Measurements from ENCODE around the gene GSE1. TPM values are rescaled to one million over a fixed set of nuclear protein-coding genes. Genes with fewer than 3 reads are reported as not detected.
A peak's percentile ranks its signal among the peaks of the same experiment; 100 is the strongest.

GSE1 gene
- total RNA-seq, 2 experiments from 2014 or later = 18.4 to 19.8 TPM

DNA sequence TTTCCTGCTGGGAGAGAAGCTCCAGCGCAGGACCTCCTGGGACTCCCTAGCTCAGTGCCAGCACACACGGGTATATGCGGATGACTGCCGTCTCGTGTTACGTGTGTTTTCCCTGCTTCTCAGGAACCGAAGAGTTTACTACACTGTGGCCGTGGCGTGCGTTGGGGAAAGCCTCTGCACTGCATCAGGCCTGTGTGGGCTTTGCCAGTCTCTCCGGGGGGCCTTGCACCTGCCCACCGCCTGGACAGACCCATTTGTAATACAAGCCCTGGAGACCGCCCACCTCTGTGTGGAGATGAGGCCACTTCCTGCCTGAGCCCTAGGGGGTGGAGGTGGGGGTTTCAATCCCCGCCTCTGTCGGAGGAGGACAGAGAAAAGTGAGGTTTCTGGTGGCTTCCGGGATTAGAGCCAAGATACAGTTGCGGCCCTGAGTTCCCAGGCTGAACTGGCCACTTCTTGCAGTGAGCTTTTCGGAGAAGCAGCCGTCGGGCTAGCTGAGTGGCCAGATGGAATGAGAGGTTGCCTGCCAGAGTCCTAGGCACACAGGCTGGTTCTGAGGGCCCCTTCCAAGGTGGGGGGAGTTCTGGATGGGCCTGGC lies 43.4 kb upstream of the GSE1 start:
- Mint-ChIP-seq H3K4me1 (peaks cover 50% of the 10 kb centered on the region), H3K36me3 (ENCODE audit: low read depth) (peaks cover 4% of the 10 kb centered on the region), H3K9me3 (peaks cover 3% of the 10 kb centered on the region), H3K27me3 (no peaks in the 10 kb centered on the region), H3K4me3 (peak overlapping the region; percentile 43), H3K27ac (peak overlapping the region; percentile 72)
- ChIA-PET POLR2A (interaction anchor here (4.4 to 4.9 kb wide), 2 partner anchors 12 to 16 kb away, joined by 33 to 37 read pairs; no protein-coding TSS in a partner anchor), CTCF (interaction anchor here (0.9 to 2.4 kb wide), 5 partner anchors 10 to 150 kb away, joined by 4 to 11 read pairs (median 8); no protein-coding TSS in a partner anchor)
- DNase-seq = peak; percentile 51

DNA sequence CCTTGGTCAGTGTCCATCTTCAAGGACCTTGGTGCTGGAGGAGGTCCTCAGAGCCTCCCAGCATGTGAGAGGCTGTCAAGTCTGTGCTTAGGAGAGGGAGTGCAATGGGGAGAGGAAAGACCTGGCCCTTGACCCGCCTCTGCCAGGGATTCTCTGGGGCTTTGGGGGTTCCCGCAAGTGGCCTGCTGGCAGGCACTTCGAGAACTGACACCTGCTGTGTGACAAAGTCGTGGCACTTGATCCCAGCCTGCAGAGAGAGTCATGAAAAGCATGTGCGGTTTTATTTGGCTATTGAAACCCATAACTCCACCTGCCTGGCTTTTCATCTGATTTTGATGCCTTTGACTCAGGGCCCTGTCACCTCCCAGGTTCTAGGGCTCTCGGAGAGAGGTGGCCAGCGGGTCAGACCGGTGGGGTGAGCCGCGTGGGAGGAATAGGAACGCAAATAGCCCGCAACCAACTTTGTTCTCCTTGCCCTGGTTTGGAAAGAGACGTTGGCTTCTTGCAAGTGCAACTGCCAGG lies 42.8 kb upstream of the GSE1 start:
- peak overlapping the region; percentile 43 for H3K4me3 Mint-ChIP-seq
- CTCF ChIA-PET = interaction anchor here (1.9 to 2.2 kb wide), 2 partner anchors 13 to 46 kb away, joined by 11 read pairs; no protein-coding TSS in a partner anchor
- no peaks in the 10 kb centered on the region for H3K27me3 Mint-ChIP-seq
- peaks cover 49% of the 10 kb centered on the region for H3K4me1 Mint-ChIP-seq
- peaks cover 3% of the 10 kb centered on the region for H3K9me3 Mint-ChIP-seq
- peak; percentile 24 for DNase-seq
- H3K36me3 Mint-ChIP-seq (ENCODE audit: low read depth) = peaks cover 4% of the 10 kb centered on the region
- POLR2A ChIA-PET = interaction anchor here (4.4 to 4.9 kb wide), 2 partner anchors 12 to 16 kb away, joined by 33 to 37 read pairs; no protein-coding TSS in a partner anchor
- H3K27ac Mint-ChIP-seq = peak overlapping the region; percentile 72

DNA sequence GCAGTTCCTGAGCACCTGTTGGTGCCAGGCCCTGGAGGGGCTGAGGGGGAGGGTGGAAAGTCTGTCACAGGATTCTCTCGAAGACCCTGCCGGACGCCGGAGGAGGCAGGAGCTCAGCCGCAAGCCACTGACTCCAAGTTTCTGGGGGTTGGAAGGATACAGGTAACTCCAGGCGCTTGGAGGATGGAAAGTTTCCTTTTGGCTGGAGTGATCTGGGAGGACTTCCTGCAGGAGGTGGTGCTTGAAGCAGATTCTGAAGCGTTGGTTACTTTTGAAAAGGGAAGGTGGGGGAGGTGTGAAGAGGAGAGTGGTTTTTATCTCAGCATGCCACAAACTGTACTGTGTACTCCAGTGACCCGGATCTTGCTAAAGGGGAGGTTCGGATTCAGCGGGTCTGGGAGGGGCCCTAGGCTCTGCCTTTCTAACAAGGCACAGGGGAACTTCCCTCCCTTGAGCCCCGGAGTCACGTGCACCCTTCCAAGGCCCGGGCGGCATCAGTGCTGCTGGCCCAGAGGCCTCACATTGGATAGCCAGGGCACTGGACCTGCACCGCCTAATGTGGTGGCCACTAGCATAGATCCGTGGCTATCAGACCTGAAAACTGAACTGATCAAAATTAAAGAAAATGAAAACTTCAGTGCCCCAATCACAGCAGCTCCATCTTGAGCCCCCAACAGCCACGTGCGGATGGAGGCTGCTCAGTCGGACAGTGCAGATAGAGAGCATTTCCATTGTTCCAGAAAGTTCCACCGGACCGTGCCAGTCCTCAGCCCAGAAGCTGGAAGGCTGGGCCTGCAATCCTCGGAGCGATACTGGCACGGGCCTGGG lies 42.2 kb upstream of the GSE1 start:
- CTCF ChIA-PET = interaction anchor here (1.0 to 1.9 kb wide), 2 partner anchors 14 to 45 kb away, joined by 3 to 11 read pairs; no protein-coding TSS in a partner anchor
- H3K4me3 Mint-ChIP-seq = peak overlapping the region; percentile 0
- H3K4me1 Mint-ChIP-seq = peaks cover 49% of the 10 kb centered on the region

DNA sequence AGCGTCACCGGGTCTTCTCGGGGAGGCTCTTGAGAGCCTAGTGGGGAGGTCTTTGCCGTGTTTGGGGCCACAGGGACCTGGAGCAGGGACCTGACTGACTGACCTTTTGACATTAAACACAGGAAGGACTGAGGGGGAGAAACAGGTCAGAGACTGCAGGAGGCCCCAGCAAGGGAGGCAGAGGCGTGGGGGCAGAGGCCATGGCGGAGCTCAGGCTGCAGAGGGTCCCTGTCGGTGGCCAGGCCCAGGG lies 41.6 kb upstream of the GSE1 start:
- DNase-seq = no peak
- POLR2A ChIA-PET = interaction anchor here (1.3 to 4.9 kb wide), 2 partner anchors 14 to 17 kb away, joined by 8 to 37 read pairs; no protein-coding TSS in a partner anchor

More for the DNA sequence above, 42.2 kb upstream of the GSE1 start:
- peaks cover 3% of the 10 kb centered on the region for H3K9me3 Mint-ChIP-seq
- peaks cover 4% of the 10 kb centered on the region for H3K36me3 Mint-ChIP-seq (ENCODE audit: low read depth)
- POLR2A ChIA-PET = interaction anchor here (1.3 to 4.9 kb wide), 2 partner anchors 13 to 17 kb away, joined by 8 to 37 read pairs; no protein-coding TSS in a partner anchor
- no peaks in the 10 kb centered on the region for H3K27me3 Mint-ChIP-seq
- peak; percentile 52 for DNase-seq
- H3K27ac Mint-ChIP-seq = peak overlapping the region; percentile 72

DNA sequence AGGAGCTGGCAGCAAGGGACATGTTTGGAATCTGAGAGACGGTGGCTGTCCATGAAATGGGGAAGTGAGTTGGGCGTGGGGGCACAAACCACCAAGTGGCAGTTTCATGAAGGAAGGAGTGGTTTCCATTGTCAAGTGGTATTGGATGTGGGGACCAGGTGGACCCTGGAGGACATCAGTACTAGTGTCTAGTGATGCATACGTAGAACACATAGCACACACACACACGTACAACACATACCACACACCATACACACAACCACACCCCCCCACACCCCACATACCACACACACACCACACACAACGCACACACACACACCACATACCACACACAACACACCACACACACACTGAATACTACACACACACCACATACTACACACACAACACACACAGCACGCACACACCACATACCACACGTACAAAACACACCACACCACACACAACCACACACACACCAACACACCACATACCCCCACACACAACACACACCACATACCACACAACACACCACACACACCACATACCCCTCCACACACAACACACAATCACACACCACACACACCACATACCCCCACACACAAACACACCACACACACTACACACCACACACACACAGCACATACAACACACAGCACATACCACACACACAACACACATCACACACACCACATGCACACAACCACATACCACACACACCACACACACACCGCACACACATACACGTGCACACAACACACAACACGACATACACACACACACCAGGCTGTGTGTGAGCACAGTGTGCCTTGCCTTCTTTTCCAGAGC lies 41.1 kb upstream of the GSE1 start:
- ChIA-PET POLR2A (interaction anchor here (1.3 to 4.9 kb wide), 2 partner anchors 14 to 18 kb away, joined by 8 to 37 read pairs; no protein-coding TSS in a partner anchor), CTCF (interaction anchor here (0.9 to 1.6 kb wide), 2 partner anchors 15 to 44 kb away, joined by 4 read pairs; no protein-coding TSS in a partner anchor)
- Mint-ChIP-seq H3K4me1 (peaks cover 48% of the 10 kb centered on the region), H3K27me3 (no peaks in the 10 kb centered on the region), H3K4me3 (peak overlapping the region; percentile 5), H3K9me3 (peaks cover 3% of the 10 kb centered on the region), H3K27ac (no peak overlapping the region), H3K36me3 (ENCODE audit: low read depth) (peaks cover 4% of the 10 kb centered on the region)
- peak; percentile 26 for DNase-seq

More for the DNA sequence above, 41.6 kb upstream of the GSE1 start:
- Mint-ChIP-seq H3K4me3 (no peak overlapping the region), H3K27ac (no peak overlapping the region), H3K27me3 (no peaks in the 10 kb centered on the region), H3K4me1 (peaks cover 49% of the 10 kb centered on the region), H3K9me3 (peaks cover 3% of the 10 kb centered on the region), H3K36me3 (ENCODE audit: low read depth) (peaks cover 4% of the 10 kb centered on the region)
- CTCF ChIA-PET = interaction anchor here (1.0 kb wide), 1 partner anchor 44 kb away, joined by 3 read pairs; no protein-coding TSS in a partner anchor

DNA sequence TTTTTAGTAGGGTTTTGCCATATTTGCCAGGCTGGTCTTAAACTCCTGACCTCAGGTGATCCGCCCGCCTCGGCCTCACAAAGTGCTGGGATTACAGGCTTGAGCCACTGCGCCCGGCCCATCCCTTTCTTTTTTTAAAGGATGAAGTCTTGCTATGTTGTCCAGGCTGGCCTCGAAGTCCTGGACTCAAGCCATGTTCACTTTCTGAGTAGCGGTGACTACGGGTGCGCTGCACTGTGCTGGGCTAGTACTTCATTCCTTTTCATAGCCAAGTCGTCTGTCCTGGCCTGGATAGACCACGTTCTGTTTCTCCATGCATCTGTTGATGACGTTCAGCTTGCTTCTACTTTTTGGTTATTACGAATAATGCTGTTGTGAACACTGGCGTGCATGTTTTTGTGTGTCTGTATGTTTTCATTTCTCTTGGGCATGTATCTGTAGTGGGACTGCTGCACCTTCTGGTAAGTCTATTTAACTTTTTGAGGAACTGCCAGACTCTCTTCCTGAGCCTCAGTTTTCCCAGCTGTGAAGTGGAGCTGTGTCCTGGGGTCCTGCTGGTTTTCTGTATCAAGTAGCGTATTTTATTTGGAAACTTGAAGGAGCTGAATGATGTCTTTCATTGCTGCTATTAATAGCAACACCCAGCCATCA lies 40.0 kb upstream of the GSE1 start:
- no peak for DNase-seq
- Mint-ChIP-seq H3K27ac (no peak overlapping the region), H3K4me3 (no peak overlapping the region), H3K36me3 (ENCODE audit: low read depth) (peaks cover 4% of the 10 kb centered on the region), H3K4me1 (peaks cover 40% of the 10 kb centered on the region), H3K27me3 (no peaks in the 10 kb centered on the region), H3K9me3 (peaks cover 3% of the 10 kb centered on the region)
- ChIA-PET POLR2A (interaction anchor here (0.9 kb wide), 1 partner anchor 19 kb away, joined by 3 read pairs; no protein-coding TSS in a partner anchor), CTCF (interaction anchor here (0.9 to 1.6 kb wide), 2 partner anchors 16 to 43 kb away, joined by 4 read pairs; no protein-coding TSS in a partner anchor)

DNA sequence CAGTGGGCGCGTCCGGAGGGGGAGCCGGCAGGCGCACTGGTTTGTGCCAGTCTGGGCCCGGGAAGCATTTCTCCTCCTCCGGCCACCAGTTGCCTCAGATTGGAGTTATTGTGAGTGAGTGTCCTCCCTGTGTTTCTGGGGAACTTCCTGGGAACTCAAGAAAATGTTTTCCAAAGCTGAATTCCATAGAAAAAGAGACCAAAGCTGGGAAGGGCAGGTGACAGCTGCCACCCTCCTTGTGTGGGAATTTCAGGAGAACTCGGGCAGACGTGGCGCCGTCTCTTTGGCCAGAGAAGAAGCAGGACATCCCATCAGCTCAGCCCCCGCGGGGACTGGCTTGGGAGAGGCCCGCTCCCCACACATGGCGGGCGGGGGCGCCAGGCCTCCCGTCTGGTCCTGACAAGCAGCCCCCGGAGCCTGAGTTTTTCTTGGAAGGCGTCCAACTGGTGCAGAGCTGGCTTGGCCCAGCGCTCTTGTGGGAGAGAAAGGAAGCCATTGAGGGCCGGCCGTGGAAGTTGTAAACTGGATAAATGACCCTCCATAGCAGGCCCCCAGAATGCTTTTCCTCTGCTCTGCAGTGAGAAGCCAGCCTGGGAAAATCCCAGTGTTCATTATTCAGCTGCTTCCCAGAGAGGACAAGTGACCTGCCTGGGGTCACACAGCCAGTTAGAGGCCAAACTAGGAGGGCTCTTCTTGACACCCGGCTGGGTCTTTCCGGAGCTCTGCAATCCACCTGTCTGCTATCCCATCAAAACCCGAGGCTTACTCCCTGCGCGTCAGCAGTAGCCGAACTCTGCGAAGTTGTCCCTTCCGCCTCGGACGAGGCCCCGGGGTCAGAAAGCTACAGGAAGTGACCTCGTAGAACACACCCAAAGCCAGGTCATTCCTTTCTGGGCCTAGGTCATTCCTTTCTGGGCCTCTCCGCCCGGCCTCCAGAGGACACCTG lies 39.2 kb upstream of the GSE1 start:
- ChIA-PET POLR2A (interaction anchor here (0.9 kb wide), 1 partner anchor 20 kb away, joined by 3 read pairs; no protein-coding TSS in a partner anchor), CTCF (interaction anchor here (1.6 kb wide), 1 partner anchor 17 kb away, joined by 4 read pairs; no protein-coding TSS in a partner anchor)
- peaks cover 4% of the 10 kb centered on the region for H3K36me3 Mint-ChIP-seq (ENCODE audit: low read depth)
- no peaks in the 10 kb centered on the region for H3K27me3 Mint-ChIP-seq
- no peak for DNase-seq
- peaks cover 3% of the 10 kb centered on the region for H3K9me3 Mint-ChIP-seq
- H3K4me1 Mint-ChIP-seq = peaks cover 37% of the 10 kb centered on the region
- no peak overlapping the region for H3K4me3 Mint-ChIP-seq
- no peak overlapping the region for H3K27ac Mint-ChIP-seq

DNA sequence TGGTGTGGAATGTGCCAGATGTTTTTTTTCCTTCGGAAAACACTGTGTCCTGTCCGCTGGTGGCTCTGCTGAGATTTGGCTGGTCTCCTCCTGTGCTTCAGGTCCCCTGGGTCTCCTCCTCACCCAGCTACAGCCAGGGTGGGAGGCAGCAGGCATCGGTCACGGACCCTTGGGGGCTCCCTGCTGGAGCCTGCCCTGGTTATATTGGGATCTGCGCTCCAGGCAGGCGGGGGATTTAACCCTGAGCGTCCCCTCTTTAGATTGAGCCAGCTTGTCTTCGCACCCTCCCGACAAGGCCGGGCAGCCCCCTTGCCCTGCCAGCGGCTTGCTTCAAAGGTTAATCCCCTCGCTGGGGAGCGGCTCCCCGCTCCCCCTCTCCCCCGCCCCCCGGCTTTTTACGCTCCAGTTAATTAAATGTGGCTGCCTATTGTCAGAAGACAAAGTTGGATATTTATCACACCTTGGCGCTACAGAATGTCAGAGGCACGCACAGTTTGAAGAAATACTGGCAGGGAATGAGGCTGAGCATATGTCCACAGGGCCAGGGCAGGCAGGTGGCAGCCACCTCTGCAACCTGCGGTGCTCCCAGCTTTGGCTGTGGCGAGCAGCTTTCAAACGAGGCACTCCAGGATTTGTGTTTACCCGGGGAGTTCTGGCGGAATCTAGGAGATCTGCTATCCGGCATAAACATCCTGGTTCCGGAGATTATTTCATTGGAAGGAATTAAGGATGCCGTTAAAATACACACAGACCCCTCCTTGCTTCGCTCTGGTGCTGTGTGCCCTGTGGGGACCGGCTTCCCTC lies 38.2 kb upstream of the GSE1 start:
- Mint-ChIP-seq H3K27ac (no peak overlapping the region), H3K9me3 (no peaks in the 10 kb centered on the region), H3K27me3 (no peaks in the 10 kb centered on the region), H3K36me3 (ENCODE audit: low read depth) (no peaks in the 10 kb centered on the region), H3K4me3 (no peak overlapping the region), H3K4me1 (peaks cover 28% of the 10 kb centered on the region)
- DNase-seq = no peak
- ChIA-PET POLR2A (no interaction called here), CTCF (no interaction called here)

DNA sequence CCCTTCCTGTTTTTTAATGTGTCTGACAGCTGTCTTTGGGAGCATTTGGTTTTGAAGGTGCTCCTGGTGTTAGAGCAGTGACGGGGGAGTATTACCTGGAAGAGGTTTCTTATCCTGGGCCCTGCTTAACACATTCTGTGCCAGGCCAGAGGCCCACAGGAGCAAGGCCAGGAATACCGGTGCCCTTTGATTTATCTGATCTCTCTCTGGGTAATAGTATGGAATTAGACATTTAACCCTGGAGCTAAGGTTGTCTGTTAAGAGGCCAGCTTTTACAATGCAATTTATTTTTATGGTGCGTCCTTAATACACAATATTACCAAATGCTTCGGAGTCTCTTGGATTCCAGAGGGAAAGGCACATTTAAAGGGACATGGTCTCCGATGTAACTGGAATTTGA lies 37.2 kb upstream of the GSE1 start:
- Mint-ChIP-seq H3K4me1 (peaks cover 18% of the 10 kb centered on the region), H3K9me3 (no peaks in the 10 kb centered on the region), H3K4me3 (no peak overlapping the region), H3K36me3 (ENCODE audit: low read depth) (no peaks in the 10 kb centered on the region), H3K27me3 (no peaks in the 10 kb centered on the region), H3K27ac (no peak overlapping the region)
- POLR2A ChIA-PET = no interaction called here
- CTCF ChIA-PET = interaction anchor here (1.3 to 1.8 kb wide), 2 partner anchors 41 to 155 kb away, joined by 3 to 6 read pairs; no protein-coding TSS in a partner anchor
- no peak for DNase-seq

DNA sequence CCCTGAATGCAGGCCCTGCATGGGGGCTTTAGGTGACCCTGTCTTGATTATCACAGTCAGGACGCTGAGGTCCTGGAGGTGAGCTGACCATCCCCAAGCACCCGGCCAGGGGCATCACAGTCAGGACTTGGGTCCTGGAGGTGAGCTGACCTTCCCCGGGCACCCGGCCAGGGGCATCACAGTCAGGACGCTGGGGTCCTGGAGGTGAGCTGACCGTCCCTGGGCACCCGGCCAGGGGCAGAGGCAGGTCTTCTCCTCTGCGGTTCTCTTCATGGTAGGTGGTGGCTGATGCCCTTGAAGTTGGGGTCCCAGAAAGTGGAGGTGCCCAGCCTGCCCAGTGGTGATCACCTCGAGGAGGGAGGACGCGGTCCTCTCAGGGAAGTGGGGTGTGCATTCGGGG lies 36.2 kb upstream of the GSE1 start:
- Mint-ChIP-seq H3K4me3 (no peak overlapping the region), H3K27me3 (no peaks in the 10 kb centered on the region), H3K27ac (no peak overlapping the region), H3K9me3 (no peaks in the 10 kb centered on the region), H3K4me1 (peaks cover 8% of the 10 kb centered on the region), H3K36me3 (ENCODE audit: low read depth) (no peaks in the 10 kb centered on the region)
- CTCF ChIA-PET = interaction anchor here (1.3 to 1.8 kb wide), 2 partner anchors 40 to 156 kb away, joined by 3 to 6 read pairs; no protein-coding TSS in a partner anchor
- no peak for DNase-seq
- POLR2A ChIA-PET = no interaction called here

All from activated CD4-positive, alpha-beta memory T cell treated with anti-CD3 and anti-CD28 coated beads, Interleukin-2, amount 10 ng/mL, durations not matched to agents 7 days and 5 days (primary cell).